Testis (tissue), 2 donors: Measurements from ENCODE around the gene RNF212.

Experiments
- POLR2A ChIP-seq: fragments of 450-650 bp; IDR thresholded peaks from one replicate; pipeline ENCODE4 v1.6.1; 2017; ENCODE audit warnings: antibody characterized with exemption, mild to moderate bottlenecking, moderate library complexity
- TF ChIP-seq, protein P1 (sequence below), 3 experiments: fragments of 450-650 bp in 2 of 3; fragments of 200-600 bp in 1 of 3; sonication (generic) in 1 of 3; IDR thresholded peaks; one replicate each; pipeline ENCODE4 v1.5.1; 2016 to 2019; ENCODE audit warnings: antibody characterized with exemption in 3 of 3, mild to moderate bottlenecking in 2 of 3, moderate library complexity in 1 of 3

DNA sequence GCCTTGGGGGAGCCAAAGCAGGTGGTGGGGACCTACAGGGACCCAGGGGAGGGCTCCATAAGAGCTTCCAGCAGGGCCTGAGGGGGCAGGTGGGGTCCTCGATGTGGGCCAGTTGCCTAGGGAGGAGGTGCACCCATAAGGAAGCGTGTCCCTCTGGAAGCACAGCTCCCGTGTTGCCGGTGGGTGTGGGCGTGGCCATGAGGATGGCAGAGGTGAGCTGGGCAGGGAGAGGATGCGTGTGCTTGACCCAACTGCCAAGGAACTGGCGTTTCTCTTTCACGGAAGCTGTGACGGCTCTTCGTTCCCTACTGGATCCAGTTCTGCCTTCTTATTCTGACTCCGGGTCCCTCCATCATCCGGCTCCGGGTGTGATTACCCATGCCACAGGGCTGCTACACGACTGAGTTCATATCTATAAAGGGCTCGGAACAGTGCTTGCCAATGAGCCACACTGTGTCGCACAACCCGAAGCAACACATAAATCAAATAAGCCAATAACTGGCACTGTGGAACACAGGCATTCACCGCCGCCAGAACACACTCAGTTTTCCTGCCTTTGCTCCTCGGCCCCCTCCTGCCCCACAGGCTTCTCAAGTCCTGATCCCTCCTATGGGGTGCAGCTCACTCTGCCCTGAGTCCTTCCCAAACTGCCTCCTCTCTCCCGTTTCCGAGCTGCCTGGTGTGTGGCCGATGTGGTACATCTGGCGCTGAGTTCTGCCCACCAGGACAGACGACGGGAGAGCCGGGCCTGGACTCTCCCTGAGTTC lies 35.5 kb downstream of the RNF212 start:
- TF ChIP-seq, protein P1, sequence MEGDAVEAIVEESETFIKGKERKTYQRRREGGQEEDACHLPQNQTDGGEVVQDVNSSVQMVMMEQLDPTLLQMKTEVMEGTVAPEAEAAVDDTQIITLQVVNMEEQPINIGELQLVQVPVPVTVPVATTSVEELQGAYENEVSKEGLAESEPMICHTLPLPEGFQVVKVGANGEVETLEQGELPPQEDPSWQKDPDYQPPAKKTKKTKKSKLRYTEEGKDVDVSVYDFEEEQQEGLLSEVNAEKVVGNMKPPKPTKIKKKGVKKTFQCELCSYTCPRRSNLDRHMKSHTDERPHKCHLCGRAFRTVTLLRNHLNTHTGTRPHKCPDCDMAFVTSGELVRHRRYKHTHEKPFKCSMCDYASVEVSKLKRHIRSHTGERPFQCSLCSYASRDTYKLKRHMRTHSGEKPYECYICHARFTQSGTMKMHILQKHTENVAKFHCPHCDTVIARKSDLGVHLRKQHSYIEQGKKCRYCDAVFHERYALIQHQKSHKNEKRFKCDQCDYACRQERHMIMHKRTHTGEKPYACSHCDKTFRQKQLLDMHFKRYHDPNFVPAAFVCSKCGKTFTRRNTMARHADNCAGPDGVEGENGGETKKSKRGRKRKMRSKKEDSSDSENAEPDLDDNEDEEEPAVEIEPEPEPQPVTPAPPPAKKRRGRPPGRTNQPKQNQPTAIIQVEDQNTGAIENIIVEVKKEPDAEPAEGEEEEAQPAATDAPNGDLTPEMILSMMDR (IDR thresholded peaks at IDR 0.05) = no peak
- TF ChIP-seq POLR2A = no peak
